ENCODE measurements around the gene MRPL43. TPM values are rescaled to one million over a fixed set of nuclear protein-coding genes. Genes with fewer than 3 reads are reported as not detected.
"Not testable (repeated sequence)": the region's sequence is repeated elsewhere in the genome, so short reads cannot be mapped to it uniquely, and the experiment has no call there.

The MRPL43 gene
- total RNA-seq, 1 experiment from 2014 or later = 86.3 TPM

GRCh38 chr10:100983868-100984671 lies 3.2 kb downstream of the MRPL43 start:
- DNase-seq (ENCODE audit: low read depth) = no peak

- DNase-seq (ENCODE audit: low read depth) = no peak
Measured at GRCh38 chr10:100982916-100983830, 4.1 kb downstream of the MRPL43 start.

- no peak for DNase-seq (ENCODE audit: low read depth)
Measured at GRCh38 chr10:100981178-100981772, 6.0 kb downstream of the MRPL43 start.

GRCh38 chr10:100980711-100981110 lies 6.6 kb downstream of the MRPL43 start:
- DNase-seq (ENCODE audit: low read depth) = no peak

GRCh38 chr10:100980311-100980710 lies 7.0 kb downstream of the MRPL43 start:
- no peak for DNase-seq (ENCODE audit: low read depth)

GRCh38 chr10:100979791-100980272 lies 7.5 kb downstream of the MRPL43 start:
- DNase-seq (ENCODE audit: low read depth) = no peak

GRCh38 chr10:100978901-100979195 lies 8.4 kb downstream of the MRPL43 start:
- DNase-seq (ENCODE audit: low read depth) = no peak

- DNase-seq (ENCODE audit: low read depth) = no peak
Measured at GRCh38 chr10:100978121-100978900, 9.0 kb downstream of the MRPL43 start.

- DNase-seq (ENCODE audit: low read depth) = no peak
Measured at GRCh38 chr10:100977436-100977835, 9.9 kb downstream of the MRPL43 start.

- no peak for DNase-seq (ENCODE audit: low read depth)
Measured at GRCh38 chr10:100976906-100977305, 10.4 kb downstream of the MRPL43 start.

GRCh38 chr10:100975397-100975796 lies 11.9 kb downstream of the MRPL43 start:
- not testable (repeated sequence) for DNase-seq (ENCODE audit: low read depth)

GRCh38 chr10:100972904-100973535 lies 14.3 kb downstream of the MRPL43 start:
- no peak for DNase-seq (ENCODE audit: low read depth)

GRCh38 chr10:100972115-100972903 lies 15.0 kb downstream of the MRPL43 start:
- no peak for DNase-seq (ENCODE audit: low read depth)

GRCh38 chr10:100970914-100971811 lies 16.1 kb downstream of the MRPL43 start:
- DNase-seq (ENCODE audit: low read depth) = no peak

GRCh38 chr10:100970076-100970913 lies 17.0 kb downstream of the MRPL43 start:
- DNase-seq (ENCODE audit: low read depth) = no peak

GRCh38 chr10:100969187-100970075 lies 17.9 kb downstream of the MRPL43 start, which contains the start of gene SEMA4G:
Gene SEMA4G, plus strand, starts transcription at chr10:100969504. Its CDS starts 3,409 bp downstream, at chr10:100972913.
- peak; percentile 20 for DNase-seq (ENCODE audit: low read depth)

GRCh38 chr10:100968863-100969186 lies 18.5 kb downstream of the MRPL43 start:
- no peak for DNase-seq (ENCODE audit: low read depth)
